IMR-90 (cell line): ENCODE measurements around the gene ZNF185. TPM values are rescaled to one million over a fixed set of nuclear protein-coding genes. Genes with fewer than 3 reads are reported as not detected.

Experiments
- ATAC-seq: fragments of 200-7000 bp; cut with Tn5 transposase; 2 replicates; pipeline ENCODE4 v1.9.1; 2020; ENCODE audit warnings: low read depth, mild to moderate bottlenecking, moderate library complexity
- BruUV-seq: library from RNA; stranded (reverse); fragments of 400-500 nt; replicated peaks from 2 replicates; lab custom pipeline; 2021; lab: Mats Ljungman, UMichigan
- CTCF ChIA-PET: fragments of 300-600 bp; formaldehyde crosslinking; extraction: SDS; loops from one replicate; lab custom pipeline; 2021; ENCODE audit warnings: antibody characterized with exemption; lab: Yijun Ruan, JAX
- POLR2A ChIA-PET: fragments of 300-600 bp; sonication (Branson Sonifier 250); formaldehyde crosslinking; loops from one replicate; lab custom pipeline; 2022; ENCODE audit warnings: antibody characterized with exemption; ENCODE audit not compliant: unreplicated experiment; lab: Charles Lee
- DNase-seq: peaks from one replicate; pipeline ENCODE4 v3.0.0; 2013
- H2AFZ ChIP-seq: replicated peaks from 2 replicates; pipeline ENCODE3; 2013; ENCODE audit warnings: low read length, mild to moderate bottlenecking; ENCODE audit not compliant: poor library complexity
- H2AK5ac ChIP-seq: 2 replicates; pipeline ENCODE4 v1.6.1; 2013; ENCODE audit warnings: low read depth, low read length, inconsistent platforms
- H2AK9ac ChIP-seq: replicated peaks from 2 replicates; pipeline ENCODE3; 2013; ENCODE audit warnings: mild to moderate bottlenecking, low read depth, low read length, moderate library complexity; ENCODE audit not compliant: poor library complexity
- H2BK120ac ChIP-seq: 2 replicates; pipeline ENCODE4 v1.6.1; 2013; ENCODE audit warnings: low read depth, low read length, inconsistent platforms
- H2BK15ac ChIP-seq: 3 replicates; pipeline ENCODE4 v1.6.1; 2013; ENCODE audit warnings: low read depth, low read length, inconsistent platforms
- H2BK20ac ChIP-seq: 2 replicates; pipeline ENCODE4 v1.6.1; 2013; ENCODE audit warnings: low read depth, mild to moderate bottlenecking, inconsistent platforms, low read length, moderate library complexity
- H2BK5ac ChIP-seq: 2 replicates; pipeline ENCODE4 v1.6.1; 2013; ENCODE audit warnings: mild to moderate bottlenecking, low read depth, low read length, inconsistent platforms; ENCODE audit not compliant: poor library complexity, severe bottlenecking
- H3K14ac ChIP-seq: replicated peaks from 2 replicates; pipeline ENCODE4 v1.6.1; 2013; ENCODE audit warnings: low read depth, low read length, inconsistent platforms
- H3K18ac ChIP-seq: 2 replicates; pipeline ENCODE4 v1.6.1; 2013; ENCODE audit warnings: low read depth, low read length, control low read depth
- H3K23ac ChIP-seq: 2 replicates; pipeline ENCODE4 v1.6.1; 2013; ENCODE audit warnings: low read depth, low read length, inconsistent platforms
- H3K27ac ChIP-seq: 2 replicates; pipeline ENCODE4 v1.5.1; 2013; ENCODE audit warnings: mild to moderate bottlenecking, control low read depth, low read length; ENCODE audit not compliant: insufficient read depth
- H3K27me3 ChIP-seq: 2 replicates; pipeline ENCODE4 v1.6.1; 2013; ENCODE audit warnings: low read length; ENCODE audit not compliant: control insufficient read depth, insufficient read depth
- H3K36me3 ChIP-seq: 2 replicates; pipeline ENCODE4 v1.6.1; 2013; ENCODE audit warnings: low read length, mixed read lengths; ENCODE audit not compliant: control insufficient read depth, insufficient read depth
- H3K4ac ChIP-seq: 2 replicates; pipeline ENCODE4 v1.6.1; 2013; ENCODE audit warnings: low read depth, low read length, inconsistent platforms
- H3K4me1 ChIP-seq: 2 replicates; pipeline ENCODE4 v1.6.1; 2013; ENCODE audit warnings: low read length, mixed read lengths; ENCODE audit not compliant: control insufficient read depth, insufficient read depth
- H3K4me2 ChIP-seq: 2 replicates; pipeline ENCODE4 v1.6.1; 2013; ENCODE audit warnings: low read depth, mild to moderate bottlenecking, control low read depth, low read length, moderate library complexity
- H3K4me3 ChIP-seq: 2 replicates; pipeline ENCODE4 v1.5.1; 2013; ENCODE audit warnings: low read depth, mild to moderate bottlenecking, control low read depth, low read length, moderate library complexity; ENCODE audit not compliant: insufficient read depth
- H3K56ac ChIP-seq: 2 replicates; pipeline ENCODE4 v1.6.1; 2013; ENCODE audit warnings: low read length, inconsistent platforms; ENCODE audit not compliant: insufficient read depth; ENCODE audit errors: extremely low read depth
- H3K79me1 ChIP-seq, 2 experiments: 2 replicates each; pipeline ENCODE4 v1.6.1; 2013; ENCODE audit warnings: low read length in 2 of 2, inconsistent platforms in 1 of 2, low read depth in 1 of 2
- H3K9ac ChIP-seq: 2 replicates; pipeline ENCODE4 v1.6.1; 2013; ENCODE audit warnings: low read depth, low read length, control low read depth
- H3K9me1 ChIP-seq: 2 replicates; pipeline ENCODE4 v1.6.1; 2013; ENCODE audit warnings: low read length, inconsistent platforms; ENCODE audit not compliant: insufficient read depth
- H3K9me3 ChIP-seq: 2 replicates; pipeline ENCODE4 v1.6.1; 2013; ENCODE audit warnings: low read length; ENCODE audit not compliant: control insufficient read depth, insufficient read depth
- H4K20me1 ChIP-seq: 2 replicates; pipeline ENCODE4 v1.6.1; 2013; ENCODE audit warnings: low read length, inconsistent platforms; ENCODE audit not compliant: insufficient read depth
- H4K5ac ChIP-seq: 2 replicates; pipeline ENCODE4 v1.6.1; 2013; ENCODE audit warnings: mild to moderate bottlenecking, low read depth, low read length, control low read depth
- H4K8ac ChIP-seq, 2 experiments: 2 replicates each; pipeline ENCODE4 v1.6.1; 2013; ENCODE audit warnings: low read depth in 2 of 2, low read length in 2 of 2, control low read depth in 1 of 2, inconsistent platforms in 1 of 2
- H4K91ac ChIP-seq: 2 replicates; pipeline ENCODE4 v1.6.1; 2013; ENCODE audit warnings: low read depth, low read length, inconsistent platforms; ENCODE audit not compliant: insufficient read depth
- CEBPB ChIP-seq: IDR thresholded peaks from 2 replicates; pipeline ENCODE4 v1.6.1; 2012; ENCODE audit warnings: low read depth, low read length, improper control_type of control experiment
- MAFK ChIP-seq: IDR thresholded peaks from 2 replicates; pipeline ENCODE4 v1.6.1; 2012; ENCODE audit warnings: low read depth, low read length, improper control_type of control experiment
- MAZ ChIP-seq: IDR thresholded peaks from 2 replicates; pipeline ENCODE4 v1.6.1; 2012; ENCODE audit warnings: low read depth, mild to moderate bottlenecking, low read length, improper control_type of control experiment, moderate library complexity, borderline replicate concordance
- WGBS, 2 experiments: methylation state at CpG; one replicate each; pipeline versions ENCODE4 v1.1.5 to v1.1.7; 2013; ENCODE audit warnings: missing lambda C conversion rate in 2 of 2; ENCODE audit not compliant: insufficient read length in 1 of 2; ENCODE audit errors: extremely low coverage in 2 of 2; 5-methylcytosine and 5-hydroxymethylcytosine counted together
- dilution Hi-C: fragments of 300-500 bp; cut with HindIII; formaldehyde crosslinking; loops from one replicate; pipeline ENCODE4 v1.14.3; 2018; ENCODE audit warnings: low sequenced_read_pairs; ENCODE audit not compliant: unreplicated experiment
- in situ Hi-C: fragments of 300-500 bp; cut with MboI; formaldehyde crosslinking; loops from 3 replicates; pipeline ENCODE4 v1.14.3; 2019; ENCODE audit warnings: low sequenced_read_pairs, inconsistent platforms, mixed read lengths
- intact Hi-C: fragments of 100-400 bp; cut with micrococcal nuclease; formaldehyde crosslinking; loops from 2 replicates; pipeline ENCODE4 v1.10.0; 2022
- polyA plus RNA-seq, 3 experiments: library from polyadenylated mRNA; depleted of rRNA; stranded (reverse); fragments of >200 nt; gene quantifications; 2 replicates each; pipeline ENCODE4 v1.2.3, GENCODE V29; 2012; ENCODE audit warnings: low replicate concordance in 1 of 3
- total RNA-seq: library from RNA; depleted of rRNA; stranded (reverse); fragments of >200 nt; gene quantifications from 2 replicates; pipeline ENCODE4 v1.2.3, GENCODE V29; 2012

Gene ZNF185
- total and polyA plus RNA-seq, 2 of the 4 experiments (the other 2 are of a cell fraction), result 3.2 to 6.3 TPM

DNA sequence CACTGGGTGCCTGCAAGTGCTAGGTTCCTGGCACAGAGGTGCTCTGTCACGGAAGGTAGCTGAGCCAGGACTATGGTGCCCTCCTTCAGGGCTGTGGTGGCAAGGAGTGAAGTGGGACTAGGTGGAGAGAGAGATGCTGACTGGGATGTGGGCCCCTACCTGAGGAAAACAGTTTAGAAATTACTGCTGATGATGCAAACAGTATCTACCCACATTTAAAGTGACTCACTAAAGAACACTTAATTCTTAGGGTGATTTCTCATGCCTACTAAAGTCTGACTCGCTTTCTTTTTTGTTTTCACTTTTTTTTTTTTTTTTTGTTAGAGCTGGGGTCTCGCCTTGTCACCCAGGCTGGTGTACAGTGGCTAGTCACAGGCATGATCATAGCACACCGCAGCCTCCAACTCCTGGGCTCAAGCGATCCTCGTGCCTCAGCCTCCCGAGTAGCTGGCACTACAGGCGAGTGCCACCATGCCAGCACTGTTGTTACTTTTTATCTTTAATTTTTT is 3.1 kb downstream of the ZNF185 start:
- in situ Hi-C loops, result no loop called here
- DNase-seq (no peak), ATAC-seq (no peak)
- H2BK15ac ChIP-seq, result no peak overlapping the region
- BruUV-seq, result no TSS peak
- no peak overlapping the region for H3K14ac ChIP-seq
- ChIA-PET POLR2A (no interaction called here), CTCF (no interaction called here)
- no peaks in the 10 kb centered on the region for H3K79me1 ChIP-seq
- H3K27ac ChIP-seq, result no peak overlapping the region
- no peak overlapping the region for H2AK9ac ChIP-seq
- H3K4me2 ChIP-seq, result no peak overlapping the region
- no peak overlapping the region for H3K56ac ChIP-seq
- H3K4ac ChIP-seq, result no peak overlapping the region
- dilution Hi-C loops, result no loop called here
- intact Hi-C loops, result no loop called here
- H3K9me1 ChIP-seq, result no peaks in the 10 kb centered on the region
- H2AK5ac ChIP-seq, result no peak overlapping the region
- no peak overlapping the region for H3K23ac ChIP-seq
- H3K4me3 ChIP-seq, result no peak overlapping the region
- H3K27me3 ChIP-seq, result no peaks in the 10 kb centered on the region; the same call in 1 of the 2 replicates
- H3K18ac ChIP-seq, result no peak overlapping the region
- no peak overlapping the region for H3K9ac ChIP-seq
- no peak overlapping the region for H2BK20ac ChIP-seq
- H3K9me3 ChIP-seq, result no peaks in the 10 kb centered on the region; the same call in 1 of the 2 replicates
- 0 out of 2 replicates have a peak, but pooled peaks cover 2% of the 10 kb centered on the region for H3K4me1 ChIP-seq
- H2BK5ac ChIP-seq, result no peak overlapping the region
- no peak overlapping the region for H4K5ac ChIP-seq
- WGBS, 2 experiments, result 95% methylated on average over 4 of the region's 8 CpGs; no CpG with 5 or more reads in 1 of the 2 experiments
- no peaks in the 10 kb centered on the region for H4K20me1 ChIP-seq
- no peak overlapping the region for H4K91ac ChIP-seq
- TF ChIP-seq MAZ (no peak), MAFK (peak; percentile 72), CEBPB (peak; percentile 19; the same call in 1 of the 2 replicates)
- no peak overlapping the region for H2AFZ ChIP-seq
- H2BK120ac ChIP-seq, result no peak overlapping the region
- no peaks in the 10 kb centered on the region for H3K36me3 ChIP-seq
- no peak overlapping the region for H4K8ac ChIP-seq
